NCI-H82 treated with DMSO at 0.1 percent for 48 hours (cell line): ENCODE measurements around the gene OR9A2.

Source experiments
- DNase-seq: peaks from one replicate; lab custom pipeline; 2025; ENCODE audit not compliant: unreplicated experiment; lab: John Stamatoyannopoulos, UW

The OR9A2 gene

GRCh38 chr7:143027032-143027431, at the start of gene OR9A2:
TSS of gene OR9A2 (minus strand) at chr7:143027132. CDS start at chr7:143027132, 0 bp downstream.
- DNase-seq, result no peak

GRCh38 chr7:143074141-143074540, 47.2 kb upstream of the OR9A2 start:
- no peak for DNase-seq

GRCh38 chr7:143073556-143073955, 46.6 kb upstream of the OR9A2 start:
- DNase-seq, result no peak

GRCh38 chr7:143069912-143070500, 43.1 kb upstream of the OR9A2 start:
- DNase-seq, result no peak

- no peak for DNase-seq
These were observed 41.5 kb upstream of the OR9A2 start for GRCh38 chr7:143068446-143068845.

GRCh38 chr7:143063741-143064140, 36.8 kb upstream of the OR9A2 start:
- no peak for DNase-seq

- no peak for DNase-seq
These were observed 28.8 kb upstream of the OR9A2 start for GRCh38 chr7:143055754-143056153.

GRCh38 chr7:143054621-143055020, 27.7 kb upstream of the OR9A2 start:
- DNase-seq, result no peak

- no peak for DNase-seq
These were observed 25.1 kb upstream of the OR9A2 start, which contains the start of gene OR6V1 for GRCh38 chr7:143052041-143052440. TSS of gene OR6V1 (plus strand) at chr7:143052341. CDS start at chr7:143052341, 0 bp downstream.

- DNase-seq, result peak; percentile 33
These were observed 24.0 kb upstream of the OR9A2 start for GRCh38 chr7:143050931-143051330.

- DNase-seq, result no peak
These were observed 22.4 kb upstream of the OR9A2 start for GRCh38 chr7:143049362-143049761.

GRCh38 chr7:143048827-143049226, 21.9 kb upstream of the OR9A2 start:
- DNase-seq, result no peak

- DNase-seq, result no peak
These were observed 20.4 kb upstream of the OR9A2 start for GRCh38 chr7:143047326-143047725.

GRCh38 chr7:143046426-143046851, 19.5 kb upstream of the OR9A2 start:
- DNase-seq, result no peak

- DNase-seq, result no peak
These were observed 16.5 kb upstream of the OR9A2 start for GRCh38 chr7:143043391-143043790.

- peak; percentile 76 for DNase-seq
These were observed 15.9 kb upstream of the OR9A2 start for GRCh38 chr7:143042790-143043271.

GRCh38 chr7:143042159-143042789, 15.3 kb upstream of the OR9A2 start:
- DNase-seq, result peak; percentile 66

- DNase-seq, result no peak
These were observed 14.4 kb upstream of the OR9A2 start for GRCh38 chr7:143041346-143041745.

GRCh38 chr7:143040209-143040715, 13.3 kb upstream of the OR9A2 start:
- no peak for DNase-seq

GRCh38 chr7:143038635-143039034, 11.7 kb upstream of the OR9A2 start:
- no peak for DNase-seq

- DNase-seq, result no peak
These were observed 751 bp upstream of the OR9A2 start for GRCh38 chr7:143027683-143028082.

GRCh38 chr7:143025371-143025770, 1.6 kb downstream of the OR9A2 start:
- no peak for DNase-seq
